H9 (cell line): Measurements from ENCODE around the gene NCAN. TPM values are rescaled to one million over a fixed set of nuclear protein-coding genes. Genes with fewer than 3 reads are reported as not detected.

ENCODE experiments used
- DNase-seq: peaks from one replicate; pipeline ENCODE4 v3.0.0-alpha.2; 2017
- H2AFZ ChIP-seq: one replicate; pipeline ENCODE4 v1.6.1; 2013; ENCODE audit warnings: mild to moderate bottlenecking, low read length, control low read depth, moderate library complexity
- H2AK5ac ChIP-seq: 2 replicates; pipeline ENCODE4 v1.6.1; 2013; ENCODE audit warnings: low read length, control low read depth, mixed read lengths; ENCODE audit not compliant: insufficient read length
- H2BK120ac ChIP-seq: one replicate; pipeline ENCODE4 v1.6.1; 2013; ENCODE audit warnings: low read depth, mild to moderate bottlenecking, low read length, control low read depth, inconsistent platforms; ENCODE audit not compliant: poor library complexity, severe bottlenecking
- H2BK12ac ChIP-seq: 2 replicates; pipeline ENCODE4 v1.6.1; 2013; ENCODE audit warnings: low read length, control low read depth, mixed read lengths, low read depth; ENCODE audit not compliant: insufficient read length
- H2BK15ac ChIP-seq: 2 replicates; pipeline ENCODE4 v1.6.1; 2013; ENCODE audit warnings: low read depth, low read length, control low read depth
- H2BK20ac ChIP-seq: one replicate; pipeline ENCODE4 v1.6.1; 2013; ENCODE audit warnings: low read depth, mild to moderate bottlenecking, low read length, control low read depth, inconsistent platforms; ENCODE audit not compliant: poor library complexity, severe bottlenecking
- H2BK5ac ChIP-seq: 2 replicates; pipeline ENCODE4 v1.6.1; 2013; ENCODE audit warnings: low read length, control low read depth, mixed read lengths; ENCODE audit not compliant: insufficient read length
- H3K14ac ChIP-seq: 2 replicates; pipeline ENCODE4 v1.6.1; 2013; ENCODE audit warnings: low read length, control low read depth; ENCODE audit not compliant: insufficient read depth
- H3K18ac ChIP-seq: 2 replicates; pipeline ENCODE4 v1.6.1; 2013; ENCODE audit warnings: low read depth, mild to moderate bottlenecking, mixed read lengths, low read length, control low read depth; ENCODE audit not compliant: insufficient read length
- H3K23ac ChIP-seq: 2 replicates; pipeline ENCODE4 v1.6.1; 2013; ENCODE audit warnings: low read length, control low read depth, mixed read lengths, low read depth; ENCODE audit not compliant: insufficient read length
- H3K23me2 ChIP-seq: 2 replicates; pipeline ENCODE4 v1.6.1; 2013; ENCODE audit warnings: low read depth, mild to moderate bottlenecking, mixed read lengths, low read length, control low read depth; ENCODE audit not compliant: insufficient read length, poor library complexity, severe bottlenecking
- H3K27ac ChIP-seq: 2 replicates; pipeline ENCODE4 v1.5.1; 2013; ENCODE audit warnings: low read length, control low read depth, mixed read lengths, low read depth; ENCODE audit not compliant: insufficient read length
- H3K27me3 ChIP-seq: 2 replicates; pipeline ENCODE4 v1.6.1; 2013; ENCODE audit warnings: low read length, control low read depth, inconsistent platforms; ENCODE audit not compliant: insufficient read depth
- H3K4ac ChIP-seq: 2 replicates; pipeline ENCODE4 v1.6.1; 2013; ENCODE audit warnings: low read depth, mild to moderate bottlenecking, control low read depth, inconsistent platforms, low read length, moderate library complexity
- H3K4me1 ChIP-seq: 2 replicates; pipeline ENCODE4 v1.6.1; 2013; ENCODE audit warnings: low read length, control low read depth, inconsistent platforms; ENCODE audit not compliant: insufficient read depth
- H3K4me2 ChIP-seq: 2 replicates; pipeline ENCODE4 v1.6.1; 2013; ENCODE audit warnings: low read length, control low read depth, mixed read lengths; ENCODE audit not compliant: insufficient read length, insufficient read depth
- H3K56ac ChIP-seq: 2 replicates; pipeline ENCODE4 v1.6.1; 2013; ENCODE audit warnings: low read depth, mild to moderate bottlenecking, mixed read lengths, low read length, control low read depth; ENCODE audit not compliant: insufficient read length
- H3K79me1 ChIP-seq: 2 replicates; pipeline ENCODE4 v1.6.1; 2013; ENCODE audit warnings: low read depth, mild to moderate bottlenecking, moderate library complexity, low read length, control low read depth, inconsistent platforms; ENCODE audit not compliant: insufficient read depth, poor library complexity, severe bottlenecking
- H3K79me2 ChIP-seq: 2 replicates; pipeline ENCODE4 v1.6.1; 2013; ENCODE audit warnings: low read length, control low read depth, inconsistent platforms; ENCODE audit not compliant: insufficient read depth
- H3K9ac ChIP-seq: 2 replicates; pipeline ENCODE4 v1.6.1; 2013; ENCODE audit warnings: low read length, control low read depth, mixed read lengths; ENCODE audit not compliant: insufficient read length; ENCODE audit errors: extremely low read depth
- H3K9me3 ChIP-seq: one replicate; pipeline ENCODE4 v1.6.1; 2013; ENCODE audit warnings: low read depth, low read length, inconsistent platforms; ENCODE audit not compliant: control insufficient read depth
- H3T11ph ChIP-seq: one replicate; pipeline ENCODE4 v1.6.1; 2013; ENCODE audit warnings: mild to moderate bottlenecking, low read length, control low read depth, inconsistent platforms
- H4K20me1 ChIP-seq: one replicate; pipeline ENCODE4 v1.6.1; 2013; ENCODE audit not compliant: control insufficient read depth, insufficient read length, insufficient read depth
- H4K5ac ChIP-seq: 2 replicates; pipeline ENCODE4 v1.6.1; 2013; ENCODE audit warnings: low read depth, mild to moderate bottlenecking, mixed read lengths, low read length, control low read depth; ENCODE audit not compliant: insufficient read length
- H4K8ac ChIP-seq: replicated peaks from 2 replicates; pipeline ENCODE4 v1.6.1; 2013; ENCODE audit warnings: low read length, control low read depth, mixed read lengths, low read depth; ENCODE audit not compliant: insufficient read length
- H4K91ac ChIP-seq: 2 replicates; pipeline ENCODE4 v1.6.1; 2013; ENCODE audit warnings: low read depth, mild to moderate bottlenecking, moderate library complexity, mixed read lengths, low read length, control low read depth; ENCODE audit not compliant: insufficient read length
- H3K27ac Mint-ChIP-seq, 3 experiments: 2 replicates in 2 of 3; 3 replicates in 1 of 3; pipeline ENCODE4 v1.8.0; 2020 to 2021; ENCODE audit warnings: mixed read lengths in 3 of 3, mild to moderate bottlenecking in 1 of 3, moderate library complexity in 1 of 3
- H3K27me3 Mint-ChIP-seq: 2 replicates; pipeline ENCODE4 v1.8.0; 2021; ENCODE audit warnings: low read depth, mild to moderate bottlenecking, moderate library complexity, mixed read lengths
- H3K36me3 Mint-ChIP-seq, 3 experiments: 2 replicates in 2 of 3; 3 replicates in 1 of 3; pipeline ENCODE4 v1.8.0; 2020 to 2021; ENCODE audit warnings: low read depth in 3 of 3, mixed read lengths in 3 of 3; ENCODE audit not compliant: insufficient read depth in 1 of 3
- H3K4me1 Mint-ChIP-seq, 2 experiments: 2 replicates each; pipeline ENCODE4 v1.8.0; 2020; ENCODE audit warnings: mixed read lengths in 2 of 2
- H3K4me3 Mint-ChIP-seq, 2 experiments: 2 replicates in 1 of 2; 3 replicates in 1 of 2; pipeline ENCODE4 v1.8.0; 2020 to 2021; ENCODE audit warnings: mild to moderate bottlenecking in 2 of 2, mixed read lengths in 2 of 2, moderate library complexity in 1 of 2
- H3K9me3 Mint-ChIP-seq, 2 experiments: 2 replicates in 1 of 2; 3 replicates in 1 of 2; pipeline ENCODE4 v1.8.0; 2020; ENCODE audit warnings: mild to moderate bottlenecking in 2 of 2, mixed read lengths in 2 of 2, moderate library complexity in 1 of 2
- WGBS: extraction: QIAGEN DNeasy Blood & Tissue Kit; methylation state at CpG from one replicate; pipeline ENCODE4 v1.1.7; 2013; ENCODE audit warnings: missing lambda C conversion rate, low lambda C conversion rate, mixed read lengths; ENCODE audit not compliant: insufficient read length; ENCODE audit errors: extremely low coverage; 5-methylcytosine and 5-hydroxymethylcytosine counted together
- total RNA-seq: library from RNA; stranded (reverse); gene quantifications from 2 replicates; pipeline ENCODE4 v1.2.1, GENCODE V29; 2021
- TF ChIP-seq, protein P1 (sequence below): fragments of 200-600 bp; sonication (generic); conservative IDR thresholded peaks from 3 replicates; pipeline ENCODE4 v1.8.0; 2021; ENCODE audit warnings: antibody characterized with exemption, mild to moderate bottlenecking

NCAN gene
- total RNA-seq, 1 experiment from 2014 or later = 1.6 TPM

GRCh38 chr19:19229701-19230100, 17.9 kb downstream of the NCAN start:
- Histone ChIP-seq H3K9me3 (peaks cover under 1% of the 10 kb centered on the region), H3K27ac (no peak overlapping the region), H3K9ac (no peak overlapping the region), H2BK15ac (no peak overlapping the region), H3T11ph (no peak overlapping the region), H3K23ac (no peak overlapping the region), H2BK12ac (no peak overlapping the region), H3K4ac (no peak overlapping the region), H3K14ac (no peak overlapping the region), H2BK20ac (no peak overlapping the region), H4K91ac (no peak overlapping the region), H3K23me2 (no peaks in the 10 kb centered on the region), H2BK5ac (no peak overlapping the region), H3K27me3 (no peaks in the 10 kb centered on the region; the same call in 1 of the 2 replicates), H3K79me2 (no peaks in the 10 kb centered on the region), H3K79me1 (no peaks in the 10 kb centered on the region), H2AFZ (no peak overlapping the region), H4K20me1 (no peaks in the 10 kb centered on the region), H3K4me2 (no peak overlapping the region), H4K8ac (no peak overlapping the region), H3K18ac (no peak overlapping the region), H3K4me1 (no peaks in the 10 kb centered on the region), H4K5ac (no peak overlapping the region), H2AK5ac (no peak overlapping the region), H3K56ac (no peak overlapping the region), H2BK120ac (no peak overlapping the region)
- no peak for DNase-seq
- H3K36me3 Mint-ChIP-seq = no peaks in the 10 kb centered on the region
- H3K9me3 Mint-ChIP-seq = peaks cover 13% of the 10 kb centered on the region in 2 experiments
- H3K4me3 Mint-ChIP-seq = no peak overlapping the region
- no CpG with 5 or more reads among the region's 3 CpGs for WGBS
- no peak overlapping the region for H3K27ac Mint-ChIP-seq
- TF ChIP-seq, protein P1, sequence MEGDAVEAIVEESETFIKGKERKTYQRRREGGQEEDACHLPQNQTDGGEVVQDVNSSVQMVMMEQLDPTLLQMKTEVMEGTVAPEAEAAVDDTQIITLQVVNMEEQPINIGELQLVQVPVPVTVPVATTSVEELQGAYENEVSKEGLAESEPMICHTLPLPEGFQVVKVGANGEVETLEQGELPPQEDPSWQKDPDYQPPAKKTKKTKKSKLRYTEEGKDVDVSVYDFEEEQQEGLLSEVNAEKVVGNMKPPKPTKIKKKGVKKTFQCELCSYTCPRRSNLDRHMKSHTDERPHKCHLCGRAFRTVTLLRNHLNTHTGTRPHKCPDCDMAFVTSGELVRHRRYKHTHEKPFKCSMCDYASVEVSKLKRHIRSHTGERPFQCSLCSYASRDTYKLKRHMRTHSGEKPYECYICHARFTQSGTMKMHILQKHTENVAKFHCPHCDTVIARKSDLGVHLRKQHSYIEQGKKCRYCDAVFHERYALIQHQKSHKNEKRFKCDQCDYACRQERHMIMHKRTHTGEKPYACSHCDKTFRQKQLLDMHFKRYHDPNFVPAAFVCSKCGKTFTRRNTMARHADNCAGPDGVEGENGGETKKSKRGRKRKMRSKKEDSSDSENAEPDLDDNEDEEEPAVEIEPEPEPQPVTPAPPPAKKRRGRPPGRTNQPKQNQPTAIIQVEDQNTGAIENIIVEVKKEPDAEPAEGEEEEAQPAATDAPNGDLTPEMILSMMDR = no peak
- peaks cover 91% of the 10 kb centered on the region for H3K27me3 Mint-ChIP-seq
- no peaks in the 10 kb centered on the region; a peak in 1 of 4 replicates for H3K4me1 Mint-ChIP-seq
